Measurements from ENCODE around the gene USP6.

GRCh38 chr17:5135726-5136579 lies 20.1 kb downstream of the USP6 start:
- TF ChIP-seq GATA2 (IDR thresholded peaks at IDR 0.05; ENCODE audit: low read depth, low read length) (no peak), GATA3 (IDR thresholded peaks at IDR 0.05; ENCODE audit: low read depth, low read length) (no peak)
